OCI-LY7 (cell line): ENCODE results near the gene KIF27. TPM values are rescaled to one million over a fixed set of nuclear protein-coding genes. Genes with fewer than 3 reads are reported as not detected.

Experiments used
- BruUV-seq: library from RNA; stranded (reverse); fragments of 400-500 nt; replicated peaks from 2 replicates; lab custom pipeline; 2021; lab: Mats Ljungman, UMichigan
- CTCF ChIA-PET: fragments of 300-600 bp; sonication (Branson Sonifier 250); formaldehyde crosslinking; loops from one replicate; lab custom pipeline; 2022; ENCODE audit warnings: antibody characterized with exemption; ENCODE audit not compliant: unreplicated experiment; lab: Charles Lee
- POLR2A ChIA-PET: fragments of 300-600 bp; sonication (Branson Sonifier 250); formaldehyde crosslinking; loops from one replicate; lab custom pipeline; 2022; ENCODE audit warnings: antibody characterized with exemption; lab: Charles Lee
- DNase-seq: peaks from one replicate; pipeline ENCODE4 v3.0.0-alpha.2; 2015; ENCODE audit warnings: low spot score
- H2AFZ ChIP-seq: fragments of 200-600 bp; sonication (generic), shearing (Covaris generic); 2 replicates; pipeline ENCODE4 v1.6.1; 2014; ENCODE audit warnings: mild to moderate bottlenecking, antibody characterized with exemption, low read length, moderate library complexity
- H3K27ac ChIP-seq: fragments of 200-600 bp; sonication (generic); 2 replicates; pipeline ENCODE4 v1.5.1; 2014; ENCODE audit warnings: mixed run types, low read depth, mild to moderate bottlenecking, moderate library complexity, low read length, inconsistent platforms; ENCODE audit not compliant: poor library complexity, severe bottlenecking
- H3K36me3 ChIP-seq: fragments of 200-600 bp; sonication (generic); 2 replicates; pipeline ENCODE4 v1.6.1; 2014; ENCODE audit warnings: mild to moderate bottlenecking, antibody characterized with exemption, low read length, moderate library complexity, mixed read lengths; ENCODE audit not compliant: insufficient read depth
- H3K4me1 ChIP-seq: fragments of 200-600 bp; sonication (generic); 2 replicates; pipeline ENCODE4 v1.5.1; 2014; ENCODE audit warnings: mild to moderate bottlenecking, low read length; ENCODE audit not compliant: insufficient read depth, poor library complexity, severe bottlenecking
- H3K4me2 ChIP-seq: fragments of 200-600 bp; sonication (generic); 2 replicates; pipeline ENCODE4 v1.6.1; 2014; ENCODE audit warnings: mild to moderate bottlenecking, low read length
- H3K4me3 ChIP-seq: fragments of 200-600 bp; sonication (generic); 2 replicates; pipeline ENCODE4 v1.5.1; 2014; ENCODE audit warnings: mild to moderate bottlenecking, low read depth, low read length; ENCODE audit not compliant: poor library complexity, severe bottlenecking
- H3K79me2 ChIP-seq: fragments of 200-600 bp; sonication (generic); 2 replicates; pipeline ENCODE4 v1.6.1; 2016; ENCODE audit warnings: low read depth, mild to moderate bottlenecking, low read length, moderate library complexity, mixed read lengths; ENCODE audit not compliant: insufficient read depth
- H3K9me2 ChIP-seq: fragments of 200-600 bp; sonication (generic); 2 replicates; pipeline ENCODE4 v1.6.1; 2016; ENCODE audit warnings: mild to moderate bottlenecking, low read length, mixed read lengths; ENCODE audit not compliant: insufficient read depth
- H3K9me3 ChIP-seq: fragments of 200-600 bp; sonication (generic); 2 replicates; pipeline ENCODE4 v1.6.1; 2014; ENCODE audit warnings: mild to moderate bottlenecking, mixed run types, low read length, mixed read lengths
- H4K20me1 ChIP-seq: fragments of 200-600 bp; sonication (generic); 2 replicates; pipeline ENCODE4 v1.6.1; 2014; ENCODE audit warnings: mild to moderate bottlenecking, antibody characterized with exemption, low read length, moderate library complexity, mixed read lengths; ENCODE audit not compliant: insufficient read depth
- CTCF ChIP-seq: fragments of 200-600 bp; sonication (generic); conservative IDR thresholded peaks from 2 replicates; pipeline ENCODE4 v1.5.1; 2014; ENCODE audit warnings: mild to moderate bottlenecking, antibody characterized with exemption, low read length, moderate library complexity, mixed read lengths
- EZH2phosphoT487 ChIP-seq: fragments of 200-600 bp; sonication (generic); IDR thresholded peaks from 2 replicates; pipeline ENCODE4 v1.6.1; 2018; ENCODE audit warnings: low read depth, borderline replicate concordance, mild to moderate bottlenecking, mixed run types, antibody characterized with exemption, low read length, moderate library complexity, mixed read lengths
- intact Hi-C: fragments of 100-400 bp; cut with micrococcal nuclease; formaldehyde crosslinking; loops from one replicate; pipeline ENCODE4 v1.10.0; 2022; ENCODE audit not compliant: unreplicated experiment
- microRNA-seq: library from miRNA; unstranded; fragments of <30 nt; microRNA quantifications from one replicate; pipeline ENCODE4 v1.2.0, GENCODE V29; 2022; ENCODE audit warnings: borderline replicate concordance
- total RNA-seq, 2 experiments: library from RNA; depleted of rRNA in 1 of 2; stranded (reverse); fragments of >200 nt in 1 of 2; shearing (Covaris generic) in 1 of 2; gene quantifications; 2 replicates each; pipeline ENCODE4 v1.2.3, GENCODE V29; 2014 to 2022

KIF27 gene
- total RNA-seq, 2 experiments from 2014 or later = 5.6 to 7.3 TPM

- H3K4me1 ChIP-seq = no peaks in the 10 kb centered on the region
- no peak overlapping the region for H3K4me2 ChIP-seq
- no peak overlapping the region for H3K4me3 ChIP-seq
- CTCF ChIA-PET = no interaction called here
- DNase-seq = no peak
- POLR2A ChIA-PET = no interaction called here
- BruUV-seq = no TSS peak
- H3K9me2 ChIP-seq = no peaks in the 10 kb centered on the region
- TF ChIP-seq CTCF (no peak), EZH2phosphoT487 (no peak)
- no peaks in the 10 kb centered on the region for H3K9me3 ChIP-seq
- H4K20me1 ChIP-seq = no peaks in the 10 kb centered on the region
- intact Hi-C loops = no loop called here
- H3K79me2 ChIP-seq = no peaks in the 10 kb centered on the region
- H2AFZ ChIP-seq = no peak overlapping the region
- H3K36me3 ChIP-seq = no peaks in the 10 kb centered on the region
- H3K27ac ChIP-seq = no peak overlapping the region
These were observed 128.5 kb downstream of the KIF27 start for GRCh38 chr9:83792746-83793145.

Small RNA genes lying within 50 kb of the gene (microRNA-seq; reads per million reads assigned to microRNA genes)
- gene MIR7-1 = 354 reads per million, percentile 73 among the genes with 10 or more reads in this experiment

Other genes with a start within 250 kb of the KIF27 start
- 83.9 and 115 TPM in 2 replicates for gene UBQLN1, start 213.5 kb downstream of the KIF27 start, total RNA-seq (2014; rRNA removed; shearing (Covaris generic))
- gene UBQLN1, start 213.5 kb downstream of the KIF27 start, total RNA-seq (2022) = 179 and 185 TPM in 2 replicates
- 3.4 and 8.5 TPM in 2 replicates for gene GKAP1, start 103.7 kb downstream of the KIF27 start, total RNA-seq (2014; rRNA removed; shearing (Covaris generic))
- gene GKAP1, start 103.7 kb downstream of the KIF27 start, total RNA-seq (2022) = 8.6 and 12.4 TPM in 2 replicates
- gene HNRNPK, start 58.8 kb upstream of the KIF27 start, total RNA-seq (2014; rRNA removed; shearing (Covaris generic)) = 592 and 700 TPM in 2 replicates
- 768 and 787 TPM in 2 replicates for gene HNRNPK, start 58.8 kb upstream of the KIF27 start, total RNA-seq (2022)
- gene RMI1, start 59.4 kb upstream of the KIF27 start, total RNA-seq (2014; rRNA removed; shearing (Covaris generic)) = 10.0 and 16.7 TPM in 2 replicates
- gene RMI1, start 59.4 kb upstream of the KIF27 start, total RNA-seq (2022) = 44.3 and 46.2 TPM in 2 replicates